ENCODE data around the gene GFRA4.

DNA sequence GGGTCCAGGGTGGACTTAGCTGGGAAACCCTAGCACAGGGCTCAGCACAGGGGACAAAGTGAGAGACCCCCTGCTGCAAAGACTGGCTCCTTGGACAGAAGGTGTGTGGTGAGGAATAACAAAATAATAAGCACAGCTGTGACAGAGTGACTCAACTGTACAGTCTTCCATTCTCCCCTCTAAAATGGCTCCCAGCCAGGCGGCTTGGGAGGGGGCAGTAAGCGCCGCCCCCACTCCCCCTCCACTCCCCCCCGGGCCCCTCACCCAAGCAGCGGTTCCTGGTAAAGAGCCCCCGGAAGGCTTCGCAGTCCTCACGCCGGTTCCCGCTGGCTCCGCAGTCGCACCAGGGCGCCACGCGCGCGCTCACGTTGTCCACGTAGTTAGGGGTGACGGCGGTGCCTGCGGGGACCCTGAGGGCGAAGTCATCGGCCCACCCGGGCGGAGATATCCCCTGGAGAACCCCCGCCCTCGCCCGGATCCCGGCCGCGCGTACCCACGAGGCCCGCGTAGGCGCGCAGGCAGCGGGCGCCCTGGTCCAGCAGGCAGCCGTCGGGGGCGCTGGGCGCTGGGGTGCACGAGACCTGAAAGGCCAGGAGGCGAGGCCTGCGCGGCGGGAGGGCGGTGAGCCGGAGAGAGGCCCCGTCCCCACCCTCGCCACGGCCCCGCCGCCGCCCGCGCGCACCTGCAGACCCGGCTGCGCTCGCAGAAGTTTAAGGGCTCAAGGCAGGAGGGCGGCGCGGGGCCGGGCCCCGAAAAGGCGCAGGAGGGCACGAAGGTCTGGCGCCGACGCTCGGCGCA is 2.7 kb downstream of the GFRA4 start:
- TF ChIP-seq, protein P1, sequence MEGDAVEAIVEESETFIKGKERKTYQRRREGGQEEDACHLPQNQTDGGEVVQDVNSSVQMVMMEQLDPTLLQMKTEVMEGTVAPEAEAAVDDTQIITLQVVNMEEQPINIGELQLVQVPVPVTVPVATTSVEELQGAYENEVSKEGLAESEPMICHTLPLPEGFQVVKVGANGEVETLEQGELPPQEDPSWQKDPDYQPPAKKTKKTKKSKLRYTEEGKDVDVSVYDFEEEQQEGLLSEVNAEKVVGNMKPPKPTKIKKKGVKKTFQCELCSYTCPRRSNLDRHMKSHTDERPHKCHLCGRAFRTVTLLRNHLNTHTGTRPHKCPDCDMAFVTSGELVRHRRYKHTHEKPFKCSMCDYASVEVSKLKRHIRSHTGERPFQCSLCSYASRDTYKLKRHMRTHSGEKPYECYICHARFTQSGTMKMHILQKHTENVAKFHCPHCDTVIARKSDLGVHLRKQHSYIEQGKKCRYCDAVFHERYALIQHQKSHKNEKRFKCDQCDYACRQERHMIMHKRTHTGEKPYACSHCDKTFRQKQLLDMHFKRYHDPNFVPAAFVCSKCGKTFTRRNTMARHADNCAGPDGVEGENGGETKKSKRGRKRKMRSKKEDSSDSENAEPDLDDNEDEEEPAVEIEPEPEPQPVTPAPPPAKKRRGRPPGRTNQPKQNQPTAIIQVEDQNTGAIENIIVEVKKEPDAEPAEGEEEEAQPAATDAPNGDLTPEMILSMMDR (conservative IDR thresholded peaks at IDR 0.05; ENCODE audit: low read length): no peak
- no peak for TF ChIP-seq EZH2phosphoT487 (IDR thresholded peaks at IDR 0.05; ENCODE audit: borderline replicate concordance)

Data from Loucy (cell line).